Fibroblast of mammary gland (primary cell): ENCODE measurements around the gene TBX4.

Experiments
- DNase-seq: peaks from one replicate; pipeline ENCODE4 v3.0.0-alpha.2; 2010; ENCODE audit warnings: low read depth
- H3K4me3 ChIP-seq: 2 replicates; pipeline ENCODE4 v1.5.1; 2011; ENCODE audit warnings: low read depth, mild to moderate bottlenecking, low read length, moderate library complexity; ENCODE audit not compliant: control insufficient read depth
- CTCF ChIP-seq: conservative IDR thresholded peaks from 2 replicates; pipeline ENCODE4 v1.5.1; 2011; ENCODE audit warnings: low read depth, low read length, inconsistent platforms; ENCODE audit not compliant: control insufficient read depth, insufficient read depth

The TBX4 gene

GRCh38 chr17:61414141-61414935 is 37.9 kb upstream of the TBX4 start:
- no peak for DNase-seq
- TF ChIP-seq CTCF = no peak
- no peak overlapping the region for H3K4me3 ChIP-seq

GRCh38 chr17:61414936-61415251 is 37.3 kb upstream of the TBX4 start:
- TF ChIP-seq CTCF = no peak
- H3K4me3 ChIP-seq = no peak overlapping the region
- DNase-seq = no peak

DNA sequence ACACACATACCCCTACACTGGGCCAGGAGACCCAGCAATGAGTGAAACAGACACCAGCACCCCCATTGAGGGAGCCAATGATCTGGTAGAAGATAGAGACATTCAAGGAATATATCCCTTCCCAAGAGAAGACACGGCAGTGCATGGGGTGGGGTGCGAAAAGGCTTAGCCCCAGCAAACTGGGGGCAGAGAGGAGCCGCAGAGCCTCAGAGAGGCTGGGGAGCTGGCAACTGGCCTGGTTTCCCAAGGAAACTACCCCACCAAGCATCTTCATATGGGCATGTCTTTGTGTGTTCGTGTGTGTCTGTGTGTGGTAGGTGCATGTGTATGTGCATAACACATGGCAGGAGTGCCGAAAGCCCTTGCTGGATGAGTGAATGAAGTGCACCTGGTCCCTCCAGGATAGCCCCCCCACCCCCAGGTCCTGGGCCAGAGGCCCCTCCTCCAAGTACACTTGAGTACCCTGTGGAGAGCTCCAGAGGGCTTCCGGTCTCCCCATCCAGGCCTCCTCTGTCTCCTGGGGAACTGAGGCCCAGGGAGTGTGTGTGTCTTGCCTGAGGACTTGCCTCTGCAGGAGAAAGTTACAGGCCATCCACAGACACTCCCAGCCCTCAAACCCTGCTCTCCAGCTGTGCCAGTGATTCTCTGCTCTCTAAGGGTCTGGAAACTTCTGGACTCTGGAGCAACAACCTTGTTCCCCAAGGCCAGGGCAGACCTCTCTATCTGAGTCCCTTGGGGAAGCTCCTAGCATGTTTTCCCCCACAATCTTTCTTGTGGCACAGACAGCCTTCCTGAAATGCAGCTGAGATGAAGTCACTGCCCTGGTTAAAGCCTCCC is 36.6 kb upstream of the TBX4 start:
- no peak overlapping the region for H3K4me3 ChIP-seq
- TF ChIP-seq CTCF = no peak
- no peak for DNase-seq

DNA sequence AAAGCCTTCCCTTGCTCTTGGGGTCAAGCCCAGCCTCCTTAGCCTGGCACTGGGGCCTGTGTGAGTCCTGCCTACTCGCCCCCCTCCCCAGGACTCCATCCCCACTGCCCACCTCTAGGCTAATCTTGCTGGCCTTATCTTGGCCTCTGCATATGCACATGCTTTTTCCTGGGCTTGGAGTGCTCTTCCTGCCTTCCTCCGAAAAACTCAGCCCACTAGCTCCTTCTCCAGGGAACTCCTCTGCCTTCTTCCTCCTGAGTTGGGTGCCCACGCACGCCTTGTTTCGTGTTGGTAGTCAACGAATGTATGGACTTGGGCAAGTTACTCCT is 36.0 kb upstream of the TBX4 start:
- no peak for TF ChIP-seq CTCF
- no peak overlapping the region for H3K4me3 ChIP-seq
- no peak for DNase-seq

DNA sequence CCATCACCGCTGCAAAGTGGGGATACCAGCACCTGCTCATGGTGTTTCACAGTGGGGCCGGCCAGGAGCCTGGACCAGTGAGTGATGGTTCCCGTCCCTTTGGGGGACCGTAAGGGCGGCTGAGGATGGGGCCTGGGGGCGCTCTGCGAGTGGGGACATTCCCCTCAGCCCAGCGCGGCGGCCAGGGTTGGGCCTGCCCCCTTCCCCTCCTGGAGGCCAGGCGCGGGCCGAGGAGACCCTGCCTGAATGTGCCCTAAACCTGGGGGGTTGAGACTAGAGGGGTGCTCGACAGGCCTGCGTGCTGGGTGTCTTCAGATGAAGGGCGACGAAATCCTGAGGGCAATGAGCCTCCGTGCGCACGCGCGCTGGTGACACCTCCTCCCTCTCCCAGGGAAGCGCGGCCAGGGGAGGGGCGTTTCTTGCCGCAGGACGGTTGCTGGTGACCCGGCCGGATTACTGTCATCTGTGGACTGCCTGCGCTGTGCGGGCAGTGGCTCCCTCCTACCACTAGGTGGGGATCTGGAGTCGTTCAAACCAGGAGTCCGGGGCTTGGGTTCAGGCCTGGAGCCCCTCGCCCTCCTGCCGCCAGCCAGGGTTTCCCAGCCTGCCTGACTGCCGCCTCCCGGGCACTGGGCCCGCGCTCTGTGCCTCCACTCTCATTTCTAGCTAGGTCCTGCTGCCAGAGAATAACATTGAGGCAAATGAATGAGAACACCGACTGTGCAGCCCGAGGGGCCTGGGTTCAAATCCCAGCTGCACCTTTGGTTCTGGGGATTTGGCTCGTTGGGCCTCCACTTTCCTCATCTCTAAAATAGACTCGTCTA is 35.5 kb upstream of the TBX4 start:
- DNase-seq = peak; percentile 84
- peak; percentile 85 for TF ChIP-seq CTCF
- peak overlapping the region; percentile 24 for H3K4me3 ChIP-seq

DNA sequence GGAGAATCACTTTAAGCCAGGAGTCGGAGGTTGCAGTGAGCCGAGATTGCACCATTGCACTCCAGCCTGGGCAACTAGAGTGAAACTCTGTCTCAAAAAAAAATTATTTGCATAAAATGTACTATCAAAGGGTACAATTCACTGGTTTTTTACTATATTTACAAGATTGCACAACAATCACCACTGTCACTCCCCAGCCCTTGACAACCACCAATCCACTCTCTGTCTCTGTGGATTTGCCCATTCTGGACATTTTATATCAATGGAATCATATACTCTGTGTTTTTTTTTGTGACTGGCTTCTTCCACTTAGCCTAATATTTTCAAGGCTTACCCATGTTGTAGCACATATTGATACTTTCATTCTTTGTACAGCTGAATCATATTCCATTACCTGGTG is 33.8 kb upstream of the TBX4 start:
- no peak overlapping the region for H3K4me3 ChIP-seq
- TF ChIP-seq CTCF = no peak
- no peak for DNase-seq
